HEK293 (cell line): ENCODE measurements around the gene ARF3.

ENCODE experiments used
- CTCF ChIA-PET: fragments of 350-600 bp; formaldehyde crosslinking; extraction: SDS; loops from one replicate; lab custom pipeline; 2021; ENCODE audit warnings: antibody characterized with exemption; lab: Yijun Ruan, JAX
- POLR2A ChIA-PET: fragments of 300-600 bp; formaldehyde crosslinking; extraction: SDS; loops from one replicate; lab custom pipeline; 2020; ENCODE audit warnings: antibody characterized with exemption, inconsistent platforms; lab: Yijun Ruan, JAX
- H3K27ac ChIP-seq: fragments of 200-500 bp; sonication (Bioruptor generic); 2 replicates; pipeline ENCODE4 v1.5.1; 2014; ENCODE audit warnings: low read depth, low read length, control low read depth, inconsistent platforms; ENCODE audit errors: extremely low read depth
- H3K36me3 ChIP-seq, 2 experiments: fragments of 200-500 bp in 1 of 2; sonication (Bioruptor generic) in 1 of 2; 1 replicate in 1 of 2; 2 replicates in 1 of 2; pipeline ENCODE4 v1.5.1; 2014 to 2017; ENCODE audit warnings: inconsistent platforms in 2 of 2, low read length in 2 of 2; ENCODE audit not compliant: control insufficient read depth in 2 of 2, insufficient read depth in 1 of 2
- H3K4me1 ChIP-seq: fragments of 200-500 bp; sonication (Bioruptor generic); 2 replicates; pipeline ENCODE4 v1.5.1; 2014; ENCODE audit warnings: mild to moderate bottlenecking, low read length, inconsistent platforms; ENCODE audit not compliant: control insufficient read depth, insufficient read depth
- H3K4me3 ChIP-seq: 2 replicates; pipeline ENCODE4 v1.5.1; 2011; ENCODE audit warnings: low read depth, mild to moderate bottlenecking, control low read depth, low read length, moderate library complexity
- H3K9me3 ChIP-seq: fragments of 200-500 bp; sonication (Bioruptor generic); 2 replicates; pipeline ENCODE4 v1.5.1; 2014; ENCODE audit warnings: low read depth, low read length, inconsistent platforms; ENCODE audit not compliant: control insufficient read depth, insufficient read depth
- FEZF1 ChIP-seq: fragments of 450-650 bp; formaldehyde crosslinking; IDR thresholded peaks from 2 replicates; pipeline ENCODE4 v1.5.1; 2016; ENCODE audit warnings: missing biosample characterization, missing genetic modification characterization
- KLF1 ChIP-seq: fragments of 450-650 bp; formaldehyde crosslinking; IDR thresholded peaks from 2 replicates; pipeline ENCODE4 v1.5.1; 2016; ENCODE audit warnings: missing biosample characterization, missing genetic modification characterization
- MZF1 ChIP-seq: fragments of 450-650 bp; formaldehyde crosslinking; IDR thresholded peaks from 2 replicates; pipeline ENCODE4 v1.5.1; 2017; ENCODE audit warnings: missing biosample characterization, missing genetic modification characterization, borderline replicate concordance
- OVOL3 ChIP-seq: fragments of 450-650 bp; formaldehyde crosslinking; IDR thresholded peaks from 2 replicates; pipeline ENCODE4 v1.5.1; 2016; ENCODE audit warnings: missing biosample characterization, missing genetic modification characterization
- PRDM1 ChIP-seq: fragments of 450-650 bp; formaldehyde crosslinking; IDR thresholded peaks from 2 replicates; pipeline ENCODE4; 2016; ENCODE audit warnings: missing biosample characterization, missing genetic modification characterization
- PRDM6 ChIP-seq: fragments of 450-650 bp; formaldehyde crosslinking; IDR thresholded peaks from 2 replicates; pipeline ENCODE4 v1.5.1; 2017; ENCODE audit warnings: missing biosample characterization, missing genetic modification characterization
- SCRT1 ChIP-seq: fragments of 450-650 bp; formaldehyde crosslinking; IDR thresholded peaks from 2 replicates; pipeline ENCODE4 v1.5.1; 2016; ENCODE audit warnings: missing biosample characterization, missing genetic modification characterization, borderline replicate concordance
- SCRT2 ChIP-seq: fragments of 450-650 bp; formaldehyde crosslinking; IDR thresholded peaks from 2 replicates; pipeline ENCODE4 v1.5.1; 2016; ENCODE audit warnings: missing biosample characterization, missing genetic modification characterization
- YY1 ChIP-seq: fragments of 450-650 bp; formaldehyde crosslinking; IDR thresholded peaks from 2 replicates; pipeline ENCODE4 v1.5.1; 2018; ENCODE audit warnings: missing biosample characterization, missing genetic modification characterization
- ZNF175 ChIP-seq: fragments of 450-650 bp; formaldehyde crosslinking; IDR thresholded peaks from 2 replicates; pipeline ENCODE4 v1.5.1; 2016; ENCODE audit warnings: missing biosample characterization, missing genetic modification characterization
- ZNF2 ChIP-seq: fragments of 450-650 bp; formaldehyde crosslinking; IDR thresholded peaks from 2 replicates; pipeline ENCODE4 v1.5.1; 2016; ENCODE audit warnings: missing biosample characterization, missing genetic modification characterization
- ZNF223 ChIP-seq: fragments of 450-650 bp; formaldehyde crosslinking; IDR thresholded peaks from 2 replicates; pipeline ENCODE4 v1.5.1; 2016; ENCODE audit warnings: missing biosample characterization, missing genetic modification characterization
- ZNF248 ChIP-seq: fragments of 450-650 bp; formaldehyde crosslinking; IDR thresholded peaks from 2 replicates; pipeline ENCODE4 v1.5.1; 2017; ENCODE audit warnings: missing biosample characterization, missing genetic modification characterization
- ZNF362 ChIP-seq: fragments of 450-650 bp; formaldehyde crosslinking; IDR thresholded peaks from 2 replicates; pipeline ENCODE4 v1.5.1; 2016; ENCODE audit warnings: missing biosample characterization, missing genetic modification characterization
- ZNF423 ChIP-seq: fragments of 450-650 bp; formaldehyde crosslinking; IDR thresholded peaks from 2 replicates; pipeline ENCODE4 v1.5.1; 2016; ENCODE audit warnings: missing biosample characterization, missing genetic modification characterization
- ZNF433 ChIP-seq: fragments of 450-650 bp; formaldehyde crosslinking; IDR thresholded peaks from 2 replicates; pipeline ENCODE4 v1.5.1; 2016; ENCODE audit warnings: missing biosample characterization, missing genetic modification characterization, low read depth
- ZNF449 ChIP-seq: fragments of 450-650 bp; formaldehyde crosslinking; IDR thresholded peaks from 2 replicates; pipeline ENCODE4 v1.5.1; 2017; ENCODE audit warnings: missing biosample characterization, mild to moderate bottlenecking, missing genetic modification characterization, moderate library complexity
- ZNF530 ChIP-seq: fragments of 450-650 bp; formaldehyde crosslinking; IDR thresholded peaks from 2 replicates; pipeline ENCODE4 v1.5.1; 2016; ENCODE audit warnings: low read depth, missing biosample characterization, missing genetic modification characterization
- ZNF548 ChIP-seq: fragments of 450-650 bp; formaldehyde crosslinking; IDR thresholded peaks from 2 replicates; pipeline ENCODE4 v1.5.1; 2016; ENCODE audit warnings: missing biosample characterization, missing genetic modification characterization
- ZNF558 ChIP-seq: fragments of 450-650 bp; formaldehyde crosslinking; IDR thresholded peaks from 2 replicates; pipeline ENCODE4 v1.5.1; 2016; ENCODE audit warnings: missing biosample characterization, missing genetic modification characterization
- ZNF610 ChIP-seq: fragments of 450-650 bp; formaldehyde crosslinking; IDR thresholded peaks from 2 replicates; pipeline ENCODE4 v1.5.1; 2016; ENCODE audit warnings: missing biosample characterization, missing genetic modification characterization, borderline replicate concordance
- ZNF626 ChIP-seq: fragments of 450-650 bp; sonication (Bioruptor Pico); formaldehyde crosslinking; IDR thresholded peaks from 2 replicates; pipeline ENCODE4 v1.5.1; 2018; ENCODE audit warnings: missing biosample characterization, missing genetic modification characterization, inconsistent platforms
- ZNF692 ChIP-seq: fragments of 450-650 bp; formaldehyde crosslinking; IDR thresholded peaks from 2 replicates; pipeline ENCODE4 v1.5.1; 2016; ENCODE audit warnings: missing biosample characterization, missing genetic modification characterization
- TF ChIP-seq, protein P1 (sequence below): fragments of 450-650 bp; formaldehyde crosslinking; IDR thresholded peaks from 2 replicates; pipeline ENCODE4 v1.5.1; 2016; ENCODE audit warnings: missing biosample characterization, missing genetic modification characterization
- TF ChIP-seq, protein P2 (sequence below): fragments of 450-650 bp; formaldehyde crosslinking; IDR thresholded peaks from 2 replicates; pipeline ENCODE4; 2016; ENCODE audit warnings: missing biosample characterization, missing genetic modification characterization
- TF ChIP-seq, protein P3 (sequence below): fragments of 450-650 bp; formaldehyde crosslinking; IDR thresholded peaks from 2 replicates; pipeline ENCODE4 v1.5.1; 2017; ENCODE audit warnings: missing biosample characterization, missing genetic modification characterization

Gene ARF3

GRCh38 chr12:48952691-48953090 lies 4.6 kb downstream of the ARF3 start:
- H3K36me3 ChIP-seq, result peaks cover 13 to 42% of the 10 kb centered on the region in 2 experiments; a peak in 2 of 3 replicates

GRCh38 chr12:48947727-48948126 lies 9.6 kb downstream of the ARF3 start:
- no peaks in the 10 kb centered on the region for H3K4me1 ChIP-seq
- no peaks in the 10 kb centered on the region for H3K9me3 ChIP-seq
- no peak overlapping the region for H3K4me3 ChIP-seq
- peaks cover 5 to 27% of the 10 kb centered on the region in 2 experiments; a peak in 2 of 3 replicates for H3K36me3 ChIP-seq
- ChIA-PET CTCF (interaction anchor here (0.9 to 3.1 kb wide), 5 partner anchors 8 to 95 kb away, joined by 3 to 19 read pairs (median 4); no protein-coding TSS in a partner anchor), POLR2A (interaction anchor here (0.6 to 0.9 kb wide), 2 partner anchors 10 to 12 kb away, joined by 3 to 5 read pairs; partner anchors contain the start of gene ARF3)
- H3K27ac ChIP-seq, result no peak overlapping the region
- TF ChIP-seq ZNF248 (tag by site-specific recombination) (no peak), PRDM1 (peak; percentile 54; the same call in 1 of the 2 replicates), ZNF223 (tag by site-specific recombination) (no peak), FEZF1 (tag by site-specific recombination) (no peak), PRDM6 (tag by site-specific recombination) (no peak), SCRT1 (tag by site-specific recombination) (0 out of 2 replicates have a peak, but pooled peaks have one; percentile 21), MZF1 (tag by site-specific recombination) (no peak), ZNF530 (tag by site-specific recombination) (no peak), ZNF692 (no peak), YY1 (tag by site-specific recombination) (no peak), ZNF2 (tag by site-specific recombination) (no peak), OVOL3 (tag by site-specific recombination) (no peak), ZNF433 (tag by site-specific recombination) (no peak), ZNF423 (tag by site-specific recombination) (peak; percentile 27; the same call in 1 of the 2 replicates), ZNF548 (tag by site-specific recombination) (no peak), SCRT2 (tag by site-specific recombination) (0 out of 2 replicates have a peak, but pooled peaks have one; percentile 38), KLF1 (tag by site-specific recombination) (no peak)
- TF ChIP-seq, protein P1, sequence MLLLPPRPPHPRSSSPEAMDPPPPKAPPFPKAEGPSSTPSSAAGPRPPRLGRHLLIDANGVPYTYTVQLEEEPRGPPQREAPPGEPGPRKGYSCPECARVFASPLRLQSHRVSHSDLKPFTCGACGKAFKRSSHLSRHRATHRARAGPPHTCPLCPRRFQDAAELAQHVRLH (tag by site-specific recombination), result peak; percentile 61
- TF ChIP-seq, protein P2, sequence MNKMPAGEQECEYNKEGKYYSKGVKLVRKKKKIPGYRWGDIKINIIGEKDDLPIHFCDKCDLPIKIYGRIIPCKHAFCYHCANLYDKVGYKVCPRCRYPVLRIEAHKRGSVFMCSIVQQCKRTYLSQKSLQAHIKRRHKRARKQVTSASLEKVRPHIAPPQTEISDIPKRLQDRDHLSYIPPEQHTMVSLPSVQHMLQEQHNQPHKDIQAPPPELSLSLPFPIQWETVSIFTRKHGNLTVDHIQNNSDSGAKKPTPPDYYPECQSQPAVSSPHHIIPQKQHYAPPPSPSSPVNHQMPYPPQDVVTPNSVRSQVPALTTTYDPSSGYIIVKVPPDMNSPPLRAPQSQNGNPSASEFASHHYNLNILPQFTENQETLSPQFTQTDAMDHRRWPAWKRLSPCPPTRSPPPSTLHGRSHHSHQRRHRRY (tag by site-specific recombination), result no peak
- TF ChIP-seq, protein P3, sequence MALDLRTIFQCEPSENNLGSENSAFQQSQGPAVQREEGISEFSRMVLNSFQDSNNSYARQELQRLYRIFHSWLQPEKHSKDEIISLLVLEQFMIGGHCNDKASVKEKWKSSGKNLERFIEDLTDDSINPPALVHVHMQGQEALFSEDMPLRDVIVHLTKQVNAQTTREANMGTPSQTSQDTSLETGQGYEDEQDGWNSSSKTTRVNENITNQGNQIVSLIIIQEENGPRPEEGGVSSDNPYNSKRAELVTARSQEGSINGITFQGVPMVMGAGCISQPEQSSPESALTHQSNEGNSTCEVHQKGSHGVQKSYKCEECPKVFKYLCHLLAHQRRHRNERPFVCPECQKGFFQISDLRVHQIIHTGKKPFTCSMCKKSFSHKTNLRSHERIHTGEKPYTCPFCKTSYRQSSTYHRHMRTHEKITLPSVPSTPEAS (tag by site-specific recombination), result no peak

More at GRCh38 chr12:48952691-48953090, 4.6 kb downstream of the ARF3 start:
- TF ChIP-seq OVOL3 (tag by site-specific recombination), result no peak
- TF ChIP-seq ZNF626 (tag by site-specific recombination), result no peak
- no peak for TF ChIP-seq ZNF558 (tag by site-specific recombination)
- no peak for TF ChIP-seq ZNF610 (tag by site-specific recombination)
- TF ChIP-seq ZNF449 (tag by site-specific recombination), result 0 out of 2 replicates have a peak, but pooled peaks have one; percentile 60
- TF ChIP-seq ZNF548 (tag by site-specific recombination), result no peak
- TF ChIP-seq ZNF175 (tag by site-specific recombination), result no peak
- no peak for TF ChIP-seq ZNF362
- Histone ChIP-seq H3K4me1 (no peaks in the 10 kb centered on the region), H3K9me3 (no peaks in the 10 kb centered on the region), H3K4me3 (no peak overlapping the region), H3K27ac (no peak overlapping the region)
- POLR2A ChIA-PET, result no interaction called here
- CTCF ChIA-PET, result interaction anchor here (0.5 to 8.9 kb wide), 8 partner anchors 15 to 1182 kb away, joined by 3 to 64 read pairs (median 4); partner anchors contain the start of gene WNT10B
